ENCODE results near the gene LRFN3.

GRCh38 chr19:35901055-35901644 lies 35.0 kb upstream of the LRFN3 start:
- TF ChIP-seq CREB5 (CRISPR knock-in tag; IDR thresholded peaks at IDR 0.05; ENCODE audit: low read depth) (no peak), ZNF8 (CRISPR knock-in tag; IDR thresholded peaks at IDR 0.05) (no peak), RARB (CRISPR knock-in tag; IDR thresholded peaks at IDR 0.05) (no peak), CSRNP3 (CRISPR knock-in tag; IDR thresholded peaks at IDR 0.05) (no peak), PPARA (CRISPR knock-in tag; IDR thresholded peaks at IDR 0.05; ENCODE audit: borderline replicate concordance) (no peak), PATZ1 (CRISPR knock-in tag; IDR thresholded peaks at IDR 0.05; ENCODE audit: borderline replicate concordance) (no peak), CSDC2 (CRISPR knock-in tag; IDR thresholded peaks at IDR 0.05) (no peak), ZFP30 (CRISPR knock-in tag; IDR thresholded peaks at IDR 0.05) (no peak), TOX (CRISPR knock-in tag; IDR thresholded peaks at IDR 0.05; ENCODE audit: borderline replicate concordance) (no peak), ESRRG (CRISPR knock-in tag; IDR thresholded peaks at IDR 0.05) (no peak), OSR1 (CRISPR knock-in tag; IDR thresholded peaks at IDR 0.05) (no peak), ZNF565 (CRISPR knock-in tag; conservative IDR thresholded peaks at IDR 0.05; ENCODE audit: low read depth) (no peak), ISL1 (CRISPR knock-in tag; IDR thresholded peaks at IDR 0.05) (no peak)

All from SK-N-SH treated with all-trans-retinoic acid at 6 μM for 48 hours (cell line).